Suprapubic skin (tissue), 4 donors: ENCODE data around the gene MAPK4.

Experiments used
- POLR2A ChIP-seq, 2 donors: fragments of 450-650 bp; IDR thresholded peaks; one replicate each; pipeline ENCODE4 v1.6.1; 2017; ENCODE audit warnings: antibody characterized with exemption in 2 of 2, mild to moderate bottlenecking in 2 of 2, moderate library complexity in 2 of 2
- POLR2AphosphoS5 ChIP-seq, 3 donors: sonication (generic); formaldehyde crosslinking; IDR thresholded peaks; one replicate each; pipeline ENCODE4 v1.6.1; 2017; ENCODE audit warnings: antibody characterized with exemption in 3 of 3
- TF ChIP-seq, protein P1 (sequence below), 2 donors: fragments of 200-600 bp in 1 of 2; fragments of 450-650 bp in 1 of 2; sonication (generic) in 1 of 2; IDR thresholded peaks; one replicate each; pipeline ENCODE4 v1.5.1; 2016 to 2019; ENCODE audit warnings: antibody characterized with exemption in 2 of 2, mild to moderate bottlenecking in 1 of 2, moderate library complexity in 1 of 2

DNA sequence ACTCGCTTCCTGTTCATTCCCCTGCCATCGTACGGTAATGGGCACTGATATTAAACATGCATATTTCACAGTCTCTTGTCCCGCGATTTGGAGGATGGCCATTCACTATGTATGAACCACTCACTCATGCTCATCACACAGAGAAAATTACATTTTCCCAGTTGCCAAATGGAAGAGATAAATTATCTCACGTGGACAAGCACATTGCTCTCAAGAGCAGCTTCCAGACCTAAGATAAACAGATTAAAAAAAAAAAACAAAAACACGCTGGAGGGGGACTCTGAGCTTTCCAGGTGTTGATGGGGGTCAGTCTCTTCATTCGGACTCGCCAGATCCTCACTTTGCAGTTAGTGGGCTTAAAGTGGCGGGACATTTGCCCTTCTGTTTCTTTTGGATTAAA is 1.7 kb upstream of the MAPK4 start:
- TF ChIP-seq POLR2A (IDR thresholded peaks at IDR 0.05) (no peak), POLR2AphosphoS5 (IDR thresholded peaks at IDR 0.05) (no peak)
- TF ChIP-seq, protein P1, sequence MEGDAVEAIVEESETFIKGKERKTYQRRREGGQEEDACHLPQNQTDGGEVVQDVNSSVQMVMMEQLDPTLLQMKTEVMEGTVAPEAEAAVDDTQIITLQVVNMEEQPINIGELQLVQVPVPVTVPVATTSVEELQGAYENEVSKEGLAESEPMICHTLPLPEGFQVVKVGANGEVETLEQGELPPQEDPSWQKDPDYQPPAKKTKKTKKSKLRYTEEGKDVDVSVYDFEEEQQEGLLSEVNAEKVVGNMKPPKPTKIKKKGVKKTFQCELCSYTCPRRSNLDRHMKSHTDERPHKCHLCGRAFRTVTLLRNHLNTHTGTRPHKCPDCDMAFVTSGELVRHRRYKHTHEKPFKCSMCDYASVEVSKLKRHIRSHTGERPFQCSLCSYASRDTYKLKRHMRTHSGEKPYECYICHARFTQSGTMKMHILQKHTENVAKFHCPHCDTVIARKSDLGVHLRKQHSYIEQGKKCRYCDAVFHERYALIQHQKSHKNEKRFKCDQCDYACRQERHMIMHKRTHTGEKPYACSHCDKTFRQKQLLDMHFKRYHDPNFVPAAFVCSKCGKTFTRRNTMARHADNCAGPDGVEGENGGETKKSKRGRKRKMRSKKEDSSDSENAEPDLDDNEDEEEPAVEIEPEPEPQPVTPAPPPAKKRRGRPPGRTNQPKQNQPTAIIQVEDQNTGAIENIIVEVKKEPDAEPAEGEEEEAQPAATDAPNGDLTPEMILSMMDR (IDR thresholded peaks at IDR 0.05): no peak
